ENCODE results near the gene IL1R2.

IL1R2 gene

DNA sequence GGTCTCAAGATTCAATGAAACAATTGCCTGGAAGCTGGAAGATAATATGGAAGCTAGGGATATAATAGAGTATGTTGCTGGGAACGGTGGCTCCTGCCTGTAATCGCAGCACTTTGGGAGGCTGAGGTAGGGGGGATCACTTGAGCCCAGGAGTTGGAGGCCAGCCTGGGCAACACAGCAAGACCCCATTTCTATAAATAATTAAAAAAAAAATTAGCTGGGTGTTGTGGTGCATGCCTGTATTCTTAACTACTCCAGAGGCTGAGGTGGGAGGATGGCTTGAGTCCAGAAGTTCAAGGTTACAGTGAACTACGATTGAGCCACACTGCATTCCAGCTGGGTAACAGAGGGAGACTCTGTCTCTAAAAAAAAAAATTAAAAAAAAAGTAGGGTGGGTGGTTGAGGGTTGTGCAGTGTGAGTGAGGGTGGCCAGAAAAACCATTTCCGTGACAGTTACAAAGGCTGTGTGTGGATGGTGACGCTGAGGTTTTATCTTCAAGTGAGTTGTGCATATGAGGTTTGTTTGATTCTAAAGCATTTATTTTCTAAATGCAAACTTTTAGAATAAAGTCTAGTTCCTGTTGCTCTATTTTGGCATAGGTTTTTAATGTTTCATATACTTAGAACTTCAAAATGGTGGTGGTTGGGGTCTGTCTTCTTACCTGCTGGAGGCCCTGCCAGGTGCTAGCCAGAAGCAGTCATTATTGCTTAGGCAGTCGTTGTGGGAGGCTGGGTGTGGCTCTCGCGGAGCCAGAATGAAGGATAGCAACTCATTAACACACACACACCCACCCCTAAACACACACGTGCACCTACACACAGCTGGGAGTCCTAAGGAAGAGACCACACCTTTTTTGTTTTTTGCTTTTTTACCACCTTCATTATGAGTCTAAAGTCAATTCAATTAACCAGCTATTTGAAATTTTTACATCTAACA, 4.7 kb upstream of the IL1R2 start:
- H3K9ac ChIP-seq (ENCODE audit: low read length): no peak overlapping the region
- H3K79me1 ChIP-seq (ENCODE audit: low read length): no peaks in the 10 kb centered on the region
- no peak overlapping the region for H2BK15ac ChIP-seq (replicated peaks; ENCODE audit: low read depth)
- whole genome bisulfite sequencing (ENCODE audit: extremely low coverage, insufficient coverage, low lambda C conversion rate): no CpG with 5 or more reads among the region's 9 CpGs
- H3K4ac ChIP-seq (ENCODE audit: low read depth, low read length): no peak overlapping the region
- no peak overlapping the region for H2BK120ac ChIP-seq (ENCODE audit: low read depth, low read length)
- no peak overlapping the region for H3K18ac ChIP-seq (ENCODE audit: low read length)
- H3K4me3 ChIP-seq (ENCODE audit: low read length): no peak overlapping the region
- no peak overlapping the region for H3K23ac ChIP-seq (ENCODE audit: low read length)
- H3K4me1 ChIP-seq (ENCODE audit: control insufficient read depth, low read depth, low read length): no peaks in the 10 kb centered on the region
- no peak overlapping the region for H3K27ac ChIP-seq (ENCODE audit: low read depth, low read length)
- DNase-seq: no peak
- no peak overlapping the region for H3K4me2 ChIP-seq (ENCODE audit: low read length)
- no peak overlapping the region for H4K5ac ChIP-seq (ENCODE audit: low read length)
- H4K8ac ChIP-seq (ENCODE audit: low read depth, low read length): no peak overlapping the region
- H2BK5ac ChIP-seq (ENCODE audit: low read length): no peak overlapping the region
- H2AK5ac ChIP-seq (ENCODE audit: low read length): no peak overlapping the region
- no peaks in the 10 kb centered on the region for H3K36me3 ChIP-seq (ENCODE audit: control insufficient read depth, insufficient read depth, low read length)
- H3K27me3 ChIP-seq (ENCODE audit: insufficient read depth, low read length, poor library complexity): no peaks in the 10 kb centered on the region
- H3K79me2 ChIP-seq (ENCODE audit: control insufficient read depth, insufficient read depth, low read length): no peaks in the 10 kb centered on the region
- no peak overlapping the region for H3K56ac ChIP-seq (ENCODE audit: low read length)

DNA sequence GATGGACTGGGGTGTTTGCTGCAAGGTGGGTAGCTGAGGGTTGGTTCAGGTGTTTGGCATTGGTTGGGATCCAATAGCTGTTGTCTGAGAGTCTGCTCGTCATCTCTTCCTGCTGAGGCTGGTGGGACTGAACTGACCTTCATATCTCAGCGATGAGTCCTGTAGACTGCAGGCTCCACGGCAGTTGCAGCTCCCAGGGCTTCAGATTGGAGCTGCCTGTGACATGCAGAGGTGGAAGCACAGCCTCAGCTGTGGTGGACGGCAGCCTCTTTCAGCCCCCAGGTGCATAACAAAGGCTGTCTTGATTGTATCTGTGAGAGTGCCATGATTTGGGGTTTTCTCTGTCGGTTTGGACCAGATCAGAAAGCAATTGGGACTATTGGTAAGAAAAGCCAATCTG, 3.9 kb upstream of the IL1R2 start:
- Histone ChIP-seq H4K5ac (ENCODE audit: low read length) (no peak overlapping the region), H2BK120ac (ENCODE audit: low read depth, low read length) (no peak overlapping the region), H2AK5ac (ENCODE audit: low read length) (no peak overlapping the region), H3K4me3 (ENCODE audit: low read length) (no peak overlapping the region), H3K18ac (ENCODE audit: low read length) (no peak overlapping the region), H3K79me1 (ENCODE audit: low read length) (no peaks in the 10 kb centered on the region), H2BK5ac (ENCODE audit: low read length) (no peak overlapping the region), H4K8ac (ENCODE audit: low read depth, low read length) (no peak overlapping the region), H3K56ac (ENCODE audit: low read length) (no peak overlapping the region), H3K36me3 (ENCODE audit: control insufficient read depth, insufficient read depth, low read length) (no peaks in the 10 kb centered on the region), H3K27me3 (ENCODE audit: insufficient read depth, low read length, poor library complexity) (no peaks in the 10 kb centered on the region), H3K4me1 (ENCODE audit: control insufficient read depth, low read depth, low read length) (no peaks in the 10 kb centered on the region), H3K4me2 (ENCODE audit: low read length) (no peak overlapping the region), H3K4ac (ENCODE audit: low read depth, low read length) (no peak overlapping the region), H3K79me2 (ENCODE audit: control insufficient read depth, insufficient read depth, low read length) (no peaks in the 10 kb centered on the region), H3K23ac (ENCODE audit: low read length) (no peak overlapping the region), H2BK15ac (replicated peaks; ENCODE audit: low read depth) (no peak overlapping the region), H3K27ac (ENCODE audit: low read depth, low read length) (no peak overlapping the region), H3K9ac (ENCODE audit: low read length) (no peak overlapping the region)
- WGBS (ENCODE audit: extremely low coverage, insufficient coverage, low lambda C conversion rate): no CpG with 5 or more reads among the region's 5 CpGs
- no peak for DNase-seq

GRCh38 chr2:101988541-101988940, 3.2 kb upstream of the IL1R2 start:
- Histone ChIP-seq H3K27ac (ENCODE audit: low read depth, low read length) (no peak overlapping the region), H2BK120ac (ENCODE audit: low read depth, low read length) (no peak overlapping the region), H3K4ac (ENCODE audit: low read depth, low read length) (no peak overlapping the region), H3K4me3 (ENCODE audit: low read length) (no peak overlapping the region), H3K23ac (ENCODE audit: low read length) (no peak overlapping the region), H3K79me1 (ENCODE audit: low read length) (no peaks in the 10 kb centered on the region), H3K27me3 (ENCODE audit: insufficient read depth, low read length, poor library complexity) (no peaks in the 10 kb centered on the region), H3K9ac (ENCODE audit: low read length) (no peak overlapping the region), H3K18ac (ENCODE audit: low read length) (no peak overlapping the region), H2AK5ac (ENCODE audit: low read length) (no peak overlapping the region), H2BK15ac (replicated peaks; ENCODE audit: low read depth) (no peak overlapping the region), H3K4me1 (ENCODE audit: control insufficient read depth, low read depth, low read length) (no peaks in the 10 kb centered on the region), H3K4me2 (ENCODE audit: low read length) (no peak overlapping the region), H2BK5ac (ENCODE audit: low read length) (no peak overlapping the region), H4K8ac (ENCODE audit: low read depth, low read length) (no peak overlapping the region), H3K56ac (ENCODE audit: low read length) (no peak overlapping the region), H4K5ac (ENCODE audit: low read length) (no peak overlapping the region), H3K79me2 (ENCODE audit: control insufficient read depth, insufficient read depth, low read length) (no peaks in the 10 kb centered on the region), H3K36me3 (ENCODE audit: control insufficient read depth, insufficient read depth, low read length) (no peaks in the 10 kb centered on the region)
- DNase-seq: no peak
- no CpG with 5 or more reads among the region's 7 CpGs for WGBS (ENCODE audit: extremely low coverage, insufficient coverage, low lambda C conversion rate)

DNA sequence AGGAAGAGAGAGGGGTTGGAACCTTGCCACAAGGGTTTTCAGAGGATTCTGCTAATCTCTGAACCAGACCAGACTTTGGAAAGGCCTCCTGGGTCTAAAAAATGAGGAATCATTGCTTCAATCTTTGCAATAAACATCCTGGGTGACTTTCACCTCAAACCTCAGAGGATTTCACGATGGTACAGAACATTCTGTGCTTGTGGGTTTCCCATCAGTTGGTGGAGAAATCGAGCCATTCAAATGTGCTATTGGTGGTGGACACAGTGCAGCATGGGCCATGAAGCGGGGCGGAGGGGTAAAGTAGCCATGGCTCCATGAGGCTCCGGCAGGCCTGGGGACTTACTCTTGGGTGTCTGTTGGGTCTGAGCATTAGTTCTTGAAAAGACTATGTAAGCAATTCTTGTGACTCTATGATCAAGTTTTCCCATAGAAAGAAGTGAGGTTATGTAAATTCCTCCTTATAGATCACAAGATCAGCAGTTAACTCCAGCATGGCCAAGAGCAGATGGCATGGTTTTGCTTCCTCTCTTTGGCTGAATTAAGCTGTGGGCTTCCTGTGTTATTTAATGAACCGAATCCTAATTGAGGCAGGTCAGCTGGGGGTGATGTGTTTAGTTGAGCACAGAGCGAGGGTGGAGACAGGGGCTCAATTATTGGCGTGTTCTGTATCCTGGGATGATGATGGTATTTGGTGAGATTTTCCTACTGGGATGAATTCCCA, 1.9 kb upstream of the IL1R2 start:
- H3K18ac ChIP-seq (ENCODE audit: low read length): no peak overlapping the region
- no peak overlapping the region for H3K4me2 ChIP-seq (ENCODE audit: low read length)
- no peak overlapping the region for H2BK5ac ChIP-seq (ENCODE audit: low read length)
- no peak overlapping the region for H3K4me3 ChIP-seq (ENCODE audit: low read length)
- no peak overlapping the region for H3K27ac ChIP-seq (ENCODE audit: low read depth, low read length)
- H4K8ac ChIP-seq (ENCODE audit: low read depth, low read length): no peak overlapping the region
- no peak overlapping the region for H2BK120ac ChIP-seq (ENCODE audit: low read depth, low read length)
- H3K27me3 ChIP-seq (ENCODE audit: insufficient read depth, low read length, poor library complexity): no peaks in the 10 kb centered on the region
- no peak overlapping the region for H4K5ac ChIP-seq (ENCODE audit: low read length)
- no peak overlapping the region for H3K4ac ChIP-seq (ENCODE audit: low read depth, low read length)
- H3K79me2 ChIP-seq (ENCODE audit: control insufficient read depth, insufficient read depth, low read length): no peaks in the 10 kb centered on the region
- H2AK5ac ChIP-seq (ENCODE audit: low read length): no peak overlapping the region
- H3K9ac ChIP-seq (ENCODE audit: low read length): no peak overlapping the region
- H3K23ac ChIP-seq (ENCODE audit: low read length): no peak overlapping the region
- no peak for DNase-seq
- WGBS (ENCODE audit: extremely low coverage, insufficient coverage, low lambda C conversion rate): no CpG with 5 or more reads among the region's 8 CpGs
- H3K4me1 ChIP-seq (ENCODE audit: control insufficient read depth, low read depth, low read length): no peaks in the 10 kb centered on the region
- no peaks in the 10 kb centered on the region for H3K36me3 ChIP-seq (ENCODE audit: control insufficient read depth, insufficient read depth, low read length)
- no peaks in the 10 kb centered on the region for H3K79me1 ChIP-seq (ENCODE audit: low read length)
- no peak overlapping the region for H3K56ac ChIP-seq (ENCODE audit: low read length)
- H2BK15ac ChIP-seq (replicated peaks; ENCODE audit: low read depth): no peak overlapping the region

- Histone ChIP-seq H2BK120ac (ENCODE audit: low read depth, low read length) (no peak overlapping the region), H2AK5ac (ENCODE audit: low read length) (no peak overlapping the region), H3K56ac (ENCODE audit: low read length) (no peak overlapping the region), H3K27ac (ENCODE audit: low read depth, low read length) (no peak overlapping the region), H3K9ac (ENCODE audit: low read length) (no peak overlapping the region), H3K4me3 (ENCODE audit: low read length) (no peak overlapping the region), H3K4ac (ENCODE audit: low read depth, low read length) (no peak overlapping the region), H3K18ac (ENCODE audit: low read length) (no peak overlapping the region), H3K4me1 (ENCODE audit: control insufficient read depth, low read depth, low read length) (no peaks in the 10 kb centered on the region), H4K8ac (ENCODE audit: low read depth, low read length) (no peak overlapping the region), H3K27me3 (ENCODE audit: insufficient read depth, low read length, poor library complexity) (no peaks in the 10 kb centered on the region), H3K79me2 (ENCODE audit: control insufficient read depth, insufficient read depth, low read length) (no peaks in the 10 kb centered on the region), H4K5ac (ENCODE audit: low read length) (no peak overlapping the region), H3K23ac (ENCODE audit: low read length) (no peak overlapping the region), H2BK15ac (replicated peaks; ENCODE audit: low read depth) (no peak overlapping the region), H3K36me3 (ENCODE audit: control insufficient read depth, insufficient read depth, low read length) (no peaks in the 10 kb centered on the region), H3K4me2 (ENCODE audit: low read length) (no peak overlapping the region), H3K79me1 (ENCODE audit: low read length) (no peaks in the 10 kb centered on the region), H2BK5ac (ENCODE audit: low read length) (no peak overlapping the region)
- WGBS (ENCODE audit: extremely low coverage, insufficient coverage, low lambda C conversion rate): no CpG with 5 or more reads among the region's 6 CpGs
- no peak for DNase-seq
Measured at GRCh38 chr2:101993772-101994171, 2.0 kb downstream of the IL1R2 start.
